CD4-positive, CD25-positive, alpha-beta regulatory T cell (primary cell): ENCODE data around the gene ATF6. TPM values are rescaled to one million over a fixed set of nuclear protein-coding genes. Genes with fewer than 3 reads are reported as not detected.

Source experiments
- ATAC-seq, 2 donors: fragments of 150-1000 bp; cut with Tn5 transposase; one replicate each; pipeline ENCODE4 v1.10.0; 2021; ENCODE audit warnings: low read depth in 2 of 2, moderate number of reproducible peaks in 2 of 2, moderate library complexity in 1 of 2
- DNase-seq, 3 donors: peaks; one replicate each; pipeline versions ENCODE4 v3.0.0 to v3.0.0-alpha.2; 2012 to 2022; ENCODE audit warnings: mixed read lengths in 1 of 3
- H3K27ac ChIP-seq: one replicate; pipeline ENCODE4 v1.7.0; 2013; ENCODE audit warnings: mild to moderate bottlenecking, low read length; ENCODE audit not compliant: insufficient read depth, poor library complexity, severe bottlenecking
- H3K27me3 ChIP-seq: one replicate; pipeline ENCODE4 v1.7.0; 2013; ENCODE audit warnings: low read length; ENCODE audit not compliant: control insufficient read depth, insufficient read depth
- H3K36me3 ChIP-seq: one replicate; pipeline ENCODE4 v1.7.0; 2013; ENCODE audit warnings: mild to moderate bottlenecking, low read length, moderate library complexity; ENCODE audit not compliant: control insufficient read depth, insufficient read depth
- H3K4me1 ChIP-seq: 2 replicates; pipeline ENCODE4 v1.7.0; 2013; ENCODE audit warnings: mild to moderate bottlenecking, low read length; ENCODE audit not compliant: insufficient read depth, control insufficient read depth, poor library complexity, severe bottlenecking
- H3K4me3 ChIP-seq: one replicate; pipeline ENCODE4 v1.7.0; 2013; ENCODE audit warnings: low read depth, mild to moderate bottlenecking, low read length, moderate library complexity
- H3K9me3 ChIP-seq, 2 experiments: 1 replicate in 1 of 2; 2 replicates in 1 of 2; pipeline ENCODE4 v1.7.0; 2013; ENCODE audit warnings: low read length in 2 of 2, mild to moderate bottlenecking in 1 of 2, moderate library complexity in 1 of 2; ENCODE audit not compliant: control insufficient read depth in 2 of 2
- H3K27ac Mint-ChIP-seq, 3 donors: one replicate each; pipeline ENCODE4 v1.8.0; 2020 to 2022; ENCODE audit warnings: mild to moderate bottlenecking in 3 of 3, mixed read lengths in 3 of 3, moderate library complexity in 2 of 3
- H3K27me3 Mint-ChIP-seq: one replicate; pipeline ENCODE4 v1.8.0; 2022; ENCODE audit warnings: mild to moderate bottlenecking, mixed read lengths
- H3K36me3 Mint-ChIP-seq: one replicate; pipeline ENCODE4 v1.8.0; 2020; ENCODE audit warnings: mixed read lengths
- H3K4me1 Mint-ChIP-seq, 4 donors: one replicate each; pipeline ENCODE4 v1.8.0; 2020 to 2022; ENCODE audit warnings: mixed read lengths in 4 of 4, mild to moderate bottlenecking in 1 of 4
- H3K4me3 Mint-ChIP-seq, 4 donors: one replicate each; pipeline ENCODE4 v1.8.0; 2020 to 2022; ENCODE audit warnings: mild to moderate bottlenecking in 4 of 4, mixed read lengths in 4 of 4, moderate library complexity in 3 of 4
- H3K9me3 Mint-ChIP-seq, 7 donors: one replicate each; pipeline ENCODE4 v1.8.0; 2020 to 2022; ENCODE audit warnings: mixed read lengths in 7 of 7, mild to moderate bottlenecking in 3 of 7, moderate library complexity in 2 of 7
- polyA plus RNA-seq, 4 donors: library from polyadenylated mRNA; unstranded; fragments of 300-500 nt; fragmentation: Illumina TruSeq; gene quantifications; one replicate each; pipeline ENCODE4 v1.2.3, GENCODE V29; 2021
- total RNA-seq: library from RNA; stranded (reverse); gene quantifications from one replicate; pipeline ENCODE4 v1.2.3, GENCODE V29; 2022

The ATF6 gene
- total and polyA plus RNA-seq, 5 donors from 2014 or later = 13.5 to 17.8 (median 15.0) TPM

- Histone ChIP-seq H3K27ac (no peak overlapping the region), H3K36me3 (peaks cover 24% of the 10 kb centered on the region), H3K4me3 (no peak overlapping the region), H3K27me3 (no peaks in the 10 kb centered on the region), H3K4me1 (no peaks in the 10 kb centered on the region), H3K9me3 (no peaks in the 10 kb centered on the region)
- ATAC-seq (no peak), DNase-seq (no peak)
- no peaks in the 10 kb centered on the region for H3K27me3 Mint-ChIP-seq
- peaks cover 35% of the 10 kb centered on the region for H3K36me3 Mint-ChIP-seq
- H3K27ac Mint-ChIP-seq = peak overlapping the region in 1 of 3 donors; percentile 48
- H3K4me3 Mint-ChIP-seq = no peak overlapping the region
- peaks cover 19 to 32% (median 20%) of the 10 kb centered on the region in 4 donors for H3K4me1 Mint-ChIP-seq
- H3K9me3 Mint-ChIP-seq = no peaks in the 10 kb centered on the region
Observed at GRCh38 chr1:161955606-161956005, 189.5 kb downstream of the ATF6 start.

GRCh38 chr1:161956097-161956496 lies 190.0 kb downstream of the ATF6 start:
- H3K27me3 Mint-ChIP-seq = no peaks in the 10 kb centered on the region
- H3K9me3 Mint-ChIP-seq = no peaks in the 10 kb centered on the region
- peaks cover 24% of the 10 kb centered on the region for H3K36me3 ChIP-seq
- H3K27ac Mint-ChIP-seq = no peak overlapping the region
- ATAC-seq = no peak
- H3K27ac ChIP-seq = no peak overlapping the region
- no peak for DNase-seq
- peaks cover 20 to 32% (median 20%) of the 10 kb centered on the region in 4 donors for H3K4me1 Mint-ChIP-seq
- H3K4me3 Mint-ChIP-seq = no peak overlapping the region
- peaks cover 40% of the 10 kb centered on the region for H3K36me3 Mint-ChIP-seq
- no peaks in the 10 kb centered on the region for H3K27me3 ChIP-seq
- no peaks in the 10 kb centered on the region for H3K4me1 ChIP-seq
- no peaks in the 10 kb centered on the region for H3K9me3 ChIP-seq
- H3K4me3 ChIP-seq = no peak overlapping the region

GRCh38 chr1:161956930-161957329 lies 190.8 kb downstream of the ATF6 start:
- ATAC-seq (no peak), DNase-seq (no peak)
- Mint-ChIP-seq H3K9me3 (no peaks in the 10 kb centered on the region), H3K4me1 (peaks cover 20 to 37% (median 23%) of the 10 kb centered on the region in 4 donors), H3K36me3 (peaks cover 45% of the 10 kb centered on the region), H3K27me3 (no peaks in the 10 kb centered on the region), H3K27ac (peak overlapping the region in 1 of 3 donors; percentile 19), H3K4me3 (no peak overlapping the region)
- no peaks in the 10 kb centered on the region for H3K4me1 ChIP-seq
- no peak overlapping the region for H3K4me3 ChIP-seq
- no peak overlapping the region for H3K27ac ChIP-seq
- no peaks in the 10 kb centered on the region for H3K9me3 ChIP-seq
- no peaks in the 10 kb centered on the region for H3K27me3 ChIP-seq
- peaks cover 24% of the 10 kb centered on the region for H3K36me3 ChIP-seq

- Histone ChIP-seq H3K27ac (no peak overlapping the region), H3K36me3 (peaks cover 28% of the 10 kb centered on the region), H3K4me1 (no peaks in the 10 kb centered on the region), H3K27me3 (no peaks in the 10 kb centered on the region), H3K9me3 (no peaks in the 10 kb centered on the region), H3K4me3 (no peak overlapping the region)
- Mint-ChIP-seq H3K27me3 (no peaks in the 10 kb centered on the region), H3K9me3 (no peaks in the 10 kb centered on the region), H3K4me3 (no peak overlapping the region), H3K36me3 (peaks cover 46% of the 10 kb centered on the region), H3K4me1 (peaks cover 13 to 36% (median 27%) of the 10 kb centered on the region in 4 donors), H3K27ac (no peak overlapping the region)
- ATAC-seq = no peak
- no peak for DNase-seq
Observed at GRCh38 chr1:161958425-161958824, 192.3 kb downstream of the ATF6 start.

- H3K27me3 Mint-ChIP-seq = no peaks in the 10 kb centered on the region
- ATAC-seq = peak in 1 of 2 donors; percentile 48
- Histone ChIP-seq H3K9me3 (no peaks in the 10 kb centered on the region), H3K36me3 (peaks cover 35% of the 10 kb centered on the region), H3K4me1 (no peaks in the 10 kb centered on the region), H3K27me3 (no peaks in the 10 kb centered on the region), H3K27ac (no peak overlapping the region), H3K4me3 (peak overlapping the region; percentile 74)
- peak overlapping the region in 3 of 4 donors; percentile 86 to 91 (median 89) for H3K4me3 Mint-ChIP-seq
- peaks cover 0 to 23% (median 20%) of the 10 kb centered on the region in 4 donors for H3K4me1 Mint-ChIP-seq
- H3K9me3 Mint-ChIP-seq = no peaks in the 10 kb centered on the region
- DNase-seq = peak in 1 of 3 donors; percentile 51
- peak overlapping the region; percentile 39 to 88 (median 76) for H3K27ac Mint-ChIP-seq
- peaks cover 49% of the 10 kb centered on the region for H3K36me3 Mint-ChIP-seq
Observed at GRCh38 chr1:161962091-161962887, 196.2 kb downstream of the ATF6 start.

GRCh38 chr1:161966067-161966466 lies 199.9 kb downstream of the ATF6 start:
- Mint-ChIP-seq H3K27ac (no peak overlapping the region), H3K4me1 (peaks cover 0 to 18% (median 14%) of the 10 kb centered on the region in 4 donors), H3K36me3 (peaks cover 28% of the 10 kb centered on the region), H3K27me3 (no peaks in the 10 kb centered on the region), H3K9me3 (no peaks in the 10 kb centered on the region), H3K4me3 (no peak overlapping the region)
- DNase-seq = no peak
- no peak overlapping the region for H3K27ac ChIP-seq
- no peaks in the 10 kb centered on the region for H3K27me3 ChIP-seq
- no peaks in the 10 kb centered on the region for H3K9me3 ChIP-seq
- no peaks in the 10 kb centered on the region for H3K4me1 ChIP-seq
- peaks cover 11% of the 10 kb centered on the region for H3K36me3 ChIP-seq
- no peak for ATAC-seq
- no peak overlapping the region for H3K4me3 ChIP-seq

GRCh38 chr1:161970036-161970435 lies 203.9 kb downstream of the ATF6 start:
- Histone ChIP-seq H3K9me3 (no peaks in the 10 kb centered on the region), H3K4me3 (no peak overlapping the region), H3K36me3 (no peaks in the 10 kb centered on the region), H3K4me1 (no peaks in the 10 kb centered on the region), H3K27me3 (no peaks in the 10 kb centered on the region), H3K27ac (no peak overlapping the region)
- Mint-ChIP-seq H3K27me3 (no peaks in the 10 kb centered on the region), H3K27ac (peak overlapping the region in 1 of 3 donors; percentile 20), H3K9me3 (no peaks in the 10 kb centered on the region), H3K4me1 (peaks cover 0 to 4% (median 0%) of the 10 kb centered on the region in 4 donors), H3K4me3 (no peak overlapping the region), H3K36me3 (peaks cover 18% of the 10 kb centered on the region)
- no peak for DNase-seq
- no peak for ATAC-seq

- H3K27me3 Mint-ChIP-seq = no peaks in the 10 kb centered on the region
- ATAC-seq = no peak
- Histone ChIP-seq H3K27ac (no peak overlapping the region), H3K4me1 (no peaks in the 10 kb centered on the region), H3K27me3 (no peaks in the 10 kb centered on the region), H3K4me3 (no peak overlapping the region), H3K9me3 (no peaks in the 10 kb centered on the region), H3K36me3 (no peaks in the 10 kb centered on the region)
- H3K4me3 Mint-ChIP-seq = peak overlapping the region in 1 of 4 donors; percentile 23
- no peak for DNase-seq
- H3K4me1 Mint-ChIP-seq = peaks cover 0 to 4% (median 0%) of the 10 kb centered on the region in 4 donors
- H3K9me3 Mint-ChIP-seq = no peaks in the 10 kb centered on the region
- H3K36me3 Mint-ChIP-seq = peaks cover 17% of the 10 kb centered on the region
- peak overlapping the region in 1 of 3 donors; percentile 20 for H3K27ac Mint-ChIP-seq
Observed at GRCh38 chr1:161970633-161971032, 204.5 kb downstream of the ATF6 start.
